CD4-positive, alpha-beta memory T cell (primary cell): Measurements from ENCODE around the gene LSR. TPM values are rescaled to one million over a fixed set of nuclear protein-coding genes. Genes with fewer than 3 reads are reported as not detected.
A peak's percentile ranks its signal among the peaks of the same experiment; 100 is the strongest.

Experiments
- CTCF ChIA-PET: fragments of 350-600 bp; sonication (Branson Sonifier 250); formaldehyde crosslinking; loops from one replicate; lab custom pipeline; 2021; ENCODE audit warnings: inconsistent platforms; ENCODE audit not compliant: partially characterized antibody; lab: Charles Lee
- POLR2A ChIA-PET: fragments of 350-600 bp; sonication (Branson Sonifier 250); formaldehyde crosslinking; loops from one replicate; lab custom pipeline; 2021; ENCODE audit not compliant: partially characterized antibody; lab: Charles Lee
- DNase-seq, 5 donors: peaks; one replicate each; pipeline versions ENCODE4 v3.0.0 to v3.0.0-alpha.2; 2020 to 2022; ENCODE audit warnings: mixed read lengths in 1 of 5
- H3K27ac ChIP-seq: one replicate; pipeline ENCODE4 v1.7.0; 2013; ENCODE audit warnings: low read depth, low read length
- H3K27me3 ChIP-seq: 2 replicates; pipeline ENCODE4 v1.7.0; 2013; ENCODE audit warnings: mild to moderate bottlenecking, low read length, moderate library complexity; ENCODE audit not compliant: insufficient read depth
- H3K36me3 ChIP-seq: 2 replicates; pipeline ENCODE4 v1.7.0; 2013; ENCODE audit warnings: mild to moderate bottlenecking, low read length, moderate library complexity; ENCODE audit not compliant: insufficient read depth
- H3K4me1 ChIP-seq: 2 replicates; pipeline ENCODE4 v1.7.0; 2013; ENCODE audit warnings: mild to moderate bottlenecking, low read length, moderate library complexity; ENCODE audit not compliant: insufficient read depth
- H3K4me3 ChIP-seq, 2 donors: one replicate each; pipeline ENCODE4 v1.7.0; 2013; ENCODE audit warnings: low read length in 2 of 2, mild to moderate bottlenecking in 1 of 2
- H3K9me3 ChIP-seq, 2 donors: one replicate each; pipeline ENCODE4 v1.7.0; 2013; ENCODE audit warnings: low read length in 2 of 2, control low read depth in 1 of 2; ENCODE audit not compliant: control insufficient read depth in 1 of 2
- H3K27ac Mint-ChIP-seq, 7 donors: one replicate each; pipeline ENCODE4 v1.8.0; 2020 to 2021; ENCODE audit warnings: mixed read lengths in 7 of 7, mild to moderate bottlenecking in 6 of 7, inconsistent platforms in 3 of 7, moderate library complexity in 3 of 7
- H3K27me3 Mint-ChIP-seq, 2 donors: one replicate each; pipeline ENCODE4 v1.8.0; 2020 to 2021; ENCODE audit warnings: mixed read lengths in 2 of 2
- H3K36me3 Mint-ChIP-seq, 2 donors: one replicate each; pipeline ENCODE4 v1.8.0; 2020 to 2021; ENCODE audit warnings: mixed read lengths in 2 of 2, inconsistent platforms in 1 of 2, mild to moderate bottlenecking in 1 of 2
- H3K4me1 Mint-ChIP-seq, 4 donors: one replicate each; pipeline ENCODE4 v1.8.0; 2020 to 2021; ENCODE audit warnings: mixed read lengths in 4 of 4, mild to moderate bottlenecking in 1 of 4
- H3K4me3 Mint-ChIP-seq, 8 donors: one replicate each; pipeline ENCODE4 v1.8.0; 2020 to 2021; ENCODE audit warnings: mixed read lengths in 8 of 8, mild to moderate bottlenecking in 7 of 8, moderate library complexity in 6 of 8, inconsistent platforms in 3 of 8
- H3K9me3 Mint-ChIP-seq, 8 donors: one replicate each; pipeline ENCODE4 v1.8.0; 2020 to 2021; ENCODE audit warnings: mixed read lengths in 8 of 8, mild to moderate bottlenecking in 5 of 8, inconsistent platforms in 3 of 8, moderate library complexity in 1 of 8
- intact Hi-C: fragments of 100-400 bp; cut with micrococcal nuclease; formaldehyde crosslinking; loops from one replicate; pipeline ENCODE4 v1.15.1; 2023
- polyA plus RNA-seq, 2 donors: library from polyadenylated mRNA; unstranded; fragments of 300-500 nt; fragmentation: Illumina TruSeq; gene quantifications; one replicate each; pipeline ENCODE4 v1.2.3, GENCODE V29; 2021
- total RNA-seq, 2 experiments: library from RNA; stranded (reverse); gene quantifications; one replicate each; pipeline ENCODE4 v1.2.3, GENCODE V29; 2021

LSR gene
- total and polyA plus RNA-seq, 4 experiments from 2014 or later, result 45.8 to 91.6 (median 62.5) TPM

- H3K4me3 ChIP-seq, result no peak overlapping the region
- ChIA-PET POLR2A (no interaction called here), CTCF (no interaction called here)
- Mint-ChIP-seq H3K36me3 (peaks cover 23 to 53% of the 10 kb centered on the region in 2 donors), H3K4me3 (no peak overlapping the region), H3K9me3 (peaks cover 0 to 2% (median 0%) of the 10 kb centered on the region in 8 donors), H3K27me3 (no peaks in the 10 kb centered on the region), H3K4me1 (peaks cover 11 to 27% (median 17%) of the 10 kb centered on the region in 4 donors), H3K27ac (peak overlapping the region in 2 of 7 donors; percentile 10 to 21)
- intact Hi-C loops, result no loop called here
- no peaks in the 10 kb centered on the region for H3K9me3 ChIP-seq
- H3K27me3 ChIP-seq, result no peaks in the 10 kb centered on the region
- no peak overlapping the region for H3K27ac ChIP-seq
- peaks cover 26% of the 10 kb centered on the region for H3K36me3 ChIP-seq
- no peak for DNase-seq
- peaks cover 3% of the 10 kb centered on the region for H3K4me1 ChIP-seq
Measured at GRCh38 chr19:35276706-35277281, 28.0 kb downstream of the LSR start.

GRCh38 chr19:35278578-35279284, 29.9 kb downstream of the LSR start:
- Mint-ChIP-seq H3K36me3 (peaks cover 12 to 37% of the 10 kb centered on the region in 2 donors), H3K4me3 (no peak overlapping the region), H3K9me3 (peaks cover 0 to 2% (median 0%) of the 10 kb centered on the region in 8 donors), H3K4me1 (peaks cover 4 to 16% (median 8%) of the 10 kb centered on the region in 4 donors), H3K27me3 (peaks cover 3 to 10% of the 10 kb centered on the region in 2 donors), H3K27ac (peak overlapping the region in 1 of 7 donors; percentile 48)
- no peak for DNase-seq
- no peak overlapping the region for H3K27ac ChIP-seq
- no peak overlapping the region for H3K4me3 ChIP-seq
- H3K4me1 ChIP-seq, result no peaks in the 10 kb centered on the region
- no peaks in the 10 kb centered on the region for H3K27me3 ChIP-seq
- ChIA-PET CTCF (no interaction called here), POLR2A (interaction anchor here (1.0 to 1.2 kb wide), 3 partner anchors 11 to 137 kb away, joined by 3 read pairs; no protein-coding TSS in a partner anchor)
- no peaks in the 10 kb centered on the region for H3K9me3 ChIP-seq
- peaks cover 13% of the 10 kb centered on the region for H3K36me3 ChIP-seq
- intact Hi-C loops, result no loop called here

GRCh38 chr19:35279374-35279773, 30.6 kb downstream of the LSR start:
- no peaks in the 10 kb centered on the region for H3K27me3 ChIP-seq
- peaks cover 7% of the 10 kb centered on the region for H3K36me3 ChIP-seq
- no peak overlapping the region for H3K4me3 Mint-ChIP-seq
- intact Hi-C loops, result no loop called here
- H3K27me3 Mint-ChIP-seq, result peaks cover 5 to 12% of the 10 kb centered on the region in 2 donors
- POLR2A ChIA-PET, result interaction anchor here (1.0 to 1.5 kb wide), 3 partner anchors 14 to 138 kb away, joined by 3 to 4 read pairs (median 3); no protein-coding TSS in a partner anchor
- H3K9me3 Mint-ChIP-seq, result peaks cover 0 to 2% (median 0%) of the 10 kb centered on the region in 8 donors
- CTCF ChIA-PET, result no interaction called here
- peaks cover 6 to 31% of the 10 kb centered on the region in 2 donors for H3K36me3 Mint-ChIP-seq
- H3K4me1 ChIP-seq, result no peaks in the 10 kb centered on the region
- DNase-seq, result no peak
- peaks cover 2 to 10% (median 6%) of the 10 kb centered on the region in 4 donors for H3K4me1 Mint-ChIP-seq
- H3K27ac ChIP-seq, result no peak overlapping the region
- H3K27ac Mint-ChIP-seq, result peak overlapping the region in 1 of 7 donors; percentile 48
- H3K9me3 ChIP-seq, result no peaks in the 10 kb centered on the region
- no peak overlapping the region for H3K4me3 ChIP-seq

DNA sequence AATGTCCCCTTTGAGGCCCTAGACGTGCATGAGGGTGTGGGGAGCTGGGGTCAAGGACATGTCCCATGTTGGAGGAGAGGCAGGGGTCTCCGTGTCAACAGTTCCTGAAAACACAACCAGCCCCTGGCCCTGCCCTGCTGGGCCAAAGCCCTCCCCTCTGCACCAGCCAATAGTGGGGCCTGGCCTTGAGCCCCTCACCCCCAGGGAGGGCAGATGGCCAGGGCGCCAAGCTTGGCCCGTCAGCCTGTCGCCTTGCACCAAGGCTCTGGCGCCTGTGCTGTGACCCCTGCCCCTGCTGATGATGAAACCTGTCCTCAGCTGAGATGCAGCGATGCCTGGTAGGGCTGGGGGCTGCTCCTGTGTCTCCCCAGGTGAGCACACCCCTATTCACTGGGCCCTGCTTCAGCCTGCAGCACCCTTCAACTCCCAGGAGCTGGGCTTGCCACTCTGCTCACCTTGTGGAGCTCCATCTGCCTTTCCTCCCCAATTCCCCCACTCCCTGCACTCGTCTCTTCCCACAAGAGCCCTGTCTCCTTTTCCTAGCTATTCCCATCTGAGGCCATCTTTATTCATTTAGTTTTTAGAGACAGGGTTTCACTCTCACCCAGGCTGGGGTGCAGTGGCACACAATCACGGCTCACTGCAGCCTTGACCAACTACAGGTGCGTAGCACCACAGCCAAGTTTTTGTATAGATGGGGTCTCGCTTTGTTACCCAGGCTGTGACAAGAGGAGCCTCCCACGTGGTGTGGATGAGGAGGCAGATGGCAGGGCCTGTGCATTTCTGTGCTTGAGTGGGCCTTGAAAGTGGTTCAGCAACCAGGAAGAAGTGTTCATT, 31.4 kb downstream of the LSR start:
- peaks cover 6 to 27% of the 10 kb centered on the region in 2 donors for H3K36me3 Mint-ChIP-seq
- no peaks in the 10 kb centered on the region for H3K9me3 ChIP-seq
- H3K9me3 Mint-ChIP-seq, result peaks cover 0 to 2% (median 0%) of the 10 kb centered on the region in 8 donors
- H3K27me3 ChIP-seq, result no peaks in the 10 kb centered on the region
- no peak overlapping the region for H3K27ac ChIP-seq
- intact Hi-C loops, result no loop called here
- no peak overlapping the region for H3K4me3 Mint-ChIP-seq
- H3K4me1 ChIP-seq, result no peaks in the 10 kb centered on the region
- peaks cover 2 to 9% (median 4%) of the 10 kb centered on the region in 4 donors for H3K4me1 Mint-ChIP-seq
- H3K36me3 ChIP-seq, result peaks cover 5% of the 10 kb centered on the region
- no peak overlapping the region for H3K4me3 ChIP-seq
- ChIA-PET POLR2A (interaction anchor here (1.0 to 2.2 kb wide), 5 partner anchors 12 to 43 kb away, joined by 3 to 14 read pairs (median 4); partner anchors contain the start of gene USF2), CTCF (no interaction called here)
- H3K27ac Mint-ChIP-seq, result peak overlapping the region in 4 of 7 donors; percentile 12 to 81 (median 48)
- peaks cover 6 to 15% of the 10 kb centered on the region in 2 donors for H3K27me3 Mint-ChIP-seq
- no peak for DNase-seq

DNA sequence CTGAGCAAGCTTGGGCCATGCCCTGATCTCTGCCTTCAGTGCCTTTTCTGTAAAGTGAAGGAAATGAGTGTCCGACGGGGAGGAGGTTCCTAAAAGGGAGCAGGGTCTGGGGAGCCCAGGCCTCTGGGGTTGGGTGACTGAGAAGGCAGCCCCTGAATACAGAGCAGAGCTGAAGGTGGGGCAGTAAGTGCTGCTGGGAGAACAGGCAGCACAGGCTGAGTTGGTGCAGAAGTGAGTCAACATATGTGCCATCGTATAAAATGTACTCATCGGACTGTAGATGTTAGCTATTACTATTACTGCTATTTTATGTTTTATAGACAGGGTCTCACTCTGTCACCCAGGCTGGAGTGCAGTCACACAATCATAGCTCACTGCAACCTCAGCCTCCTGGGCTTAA, 32.5 kb downstream of the LSR start:
- no peak for DNase-seq
- CTCF ChIA-PET, result interaction anchor here (0.7 kb wide), 1 partner anchor 44 kb away, joined by 3 read pairs; no protein-coding TSS in a partner anchor

GRCh38 chr19:35284153-35285094, 35.6 kb downstream of the LSR start:
- peaks cover 0 to 3% of the 10 kb centered on the region in 2 donors for H3K36me3 Mint-ChIP-seq
- POLR2A ChIA-PET, result interaction anchor here (0.7 to 1.4 kb wide), 2 partner anchors 10 to 14 kb away, joined by 3 read pairs; no protein-coding TSS in a partner anchor
- no peaks in the 10 kb centered on the region for H3K9me3 ChIP-seq
- CTCF ChIA-PET, result interaction anchor here (0.6 to 1.2 kb wide), 4 partner anchors 14 to 309 kb away, joined by 3 read pairs; no protein-coding TSS in a partner anchor
- H3K27ac Mint-ChIP-seq, result no peak overlapping the region
- H3K4me1 Mint-ChIP-seq, result peaks cover 0 to 3% (median under 1%) of the 10 kb centered on the region in 4 donors
- H3K4me1 ChIP-seq, result no peaks in the 10 kb centered on the region
- H3K4me3 ChIP-seq, result no peak overlapping the region
- intact Hi-C loops, result no loop called here
- H3K4me3 Mint-ChIP-seq, result no peak overlapping the region
- no peak for DNase-seq
- no peaks in the 10 kb centered on the region for H3K9me3 Mint-ChIP-seq
- no peak overlapping the region for H3K27ac ChIP-seq
- H3K27me3 ChIP-seq, result no peaks in the 10 kb centered on the region
- H3K36me3 ChIP-seq, result no peaks in the 10 kb centered on the region
- H3K27me3 Mint-ChIP-seq, result peaks cover 6 to 17% of the 10 kb centered on the region in 2 donors

More for the DNA sequence above, 32.5 kb downstream of the LSR start:
- Histone ChIP-seq H3K9me3 (no peaks in the 10 kb centered on the region), H3K27me3 (no peaks in the 10 kb centered on the region), H3K27ac (no peak overlapping the region), H3K4me3 (no peak overlapping the region), H3K36me3 (peaks cover 3% of the 10 kb centered on the region), H3K4me1 (no peaks in the 10 kb centered on the region)
- no peaks in the 10 kb centered on the region for H3K9me3 Mint-ChIP-seq
- POLR2A ChIA-PET, result interaction anchor here (1.4 to 2.2 kb wide), 3 partner anchors 13 to 44 kb away, joined by 3 to 14 read pairs (median 4); partner anchors contain the start of gene USF2
- peak overlapping the region in 1 of 7 donors; percentile 67 for H3K27ac Mint-ChIP-seq
- peaks cover 0 to 18% of the 10 kb centered on the region in 2 donors for H3K36me3 Mint-ChIP-seq
- peaks cover 6 to 17% of the 10 kb centered on the region in 2 donors for H3K27me3 Mint-ChIP-seq
- no peak overlapping the region for H3K4me3 Mint-ChIP-seq
- intact Hi-C loops, result no loop called here
- H3K4me1 Mint-ChIP-seq, result peaks cover 0 to 4% (median 3%) of the 10 kb centered on the region in 4 donors
